Activated T-cell treated with anti-CD3 and anti-CD28 coated beads for 1 hour (primary cell): ENCODE measurements around the gene GPR85.
"Not testable (repeated sequence)": the region's sequence is repeated elsewhere in the genome, so short reads cannot be mapped to it uniquely, and the experiment has no call there.

Experiments used
- DNase-seq: peaks from one replicate; pipeline ENCODE4 v3.0.0-alpha.2; 2020; ENCODE audit warnings: low read depth

Gene GPR85, protein sequence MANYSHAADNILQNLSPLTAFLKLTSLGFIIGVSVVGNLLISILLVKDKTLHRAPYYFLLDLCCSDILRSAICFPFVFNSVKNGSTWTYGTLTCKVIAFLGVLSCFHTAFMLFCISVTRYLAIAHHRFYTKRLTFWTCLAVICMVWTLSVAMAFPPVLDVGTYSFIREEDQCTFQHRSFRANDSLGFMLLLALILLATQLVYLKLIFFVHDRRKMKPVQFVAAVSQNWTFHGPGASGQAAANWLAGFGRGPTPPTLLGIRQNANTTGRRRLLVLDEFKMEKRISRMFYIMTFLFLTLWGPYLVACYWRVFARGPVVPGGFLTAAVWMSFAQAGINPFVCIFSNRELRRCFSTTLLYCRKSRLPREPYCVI

DNA sequence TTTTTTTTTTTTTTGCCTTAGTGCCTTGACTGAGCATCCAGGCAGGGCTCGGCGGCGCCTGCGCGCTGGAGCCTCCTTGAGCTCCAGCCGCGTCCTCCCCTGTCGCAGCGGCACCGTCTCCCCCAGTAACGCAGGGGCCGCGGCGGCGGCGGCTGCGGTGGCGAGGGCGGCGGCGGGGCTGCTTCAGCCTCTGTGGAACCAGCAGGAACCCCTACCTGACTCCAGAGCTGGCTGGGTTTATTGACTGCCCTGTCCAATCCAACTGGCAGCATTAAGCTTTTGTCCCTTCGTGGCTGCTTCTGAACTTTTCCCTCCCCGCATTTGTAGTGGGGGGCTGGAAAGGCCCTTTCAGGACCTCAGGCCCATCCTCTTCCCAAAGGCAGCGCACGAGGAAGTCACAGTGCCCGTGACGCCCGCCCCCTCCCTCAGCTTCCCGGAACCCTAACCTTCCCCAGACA, at the start of gene GPR85:
Gene GPR85 (minus strand): TSS at position 397 of the 458 bp plus-strand sequence. CDS start 2,106 bp downstream, outside the sequence.
- DNase-seq = peak; percentile 0

DNA sequence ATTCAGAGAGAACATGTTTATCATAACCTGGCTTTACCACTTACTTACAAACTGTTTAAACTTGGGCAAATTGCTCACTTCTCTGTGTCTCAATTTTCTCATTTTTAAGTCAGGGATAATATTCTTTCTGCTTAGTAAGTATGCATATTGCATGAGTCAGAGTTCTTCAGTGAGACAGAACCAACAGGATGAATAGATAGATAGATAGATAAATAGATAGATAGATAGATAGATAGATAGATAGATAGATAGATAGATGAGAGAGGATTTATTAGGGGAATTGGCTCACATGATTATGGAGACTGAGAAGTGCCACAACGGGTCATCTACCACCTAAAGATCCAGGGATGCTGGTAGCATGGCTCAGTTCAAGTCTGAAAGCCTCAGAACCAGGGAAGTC, 47.4 kb upstream of the GPR85 start:
- DNase-seq = no peak

DNA sequence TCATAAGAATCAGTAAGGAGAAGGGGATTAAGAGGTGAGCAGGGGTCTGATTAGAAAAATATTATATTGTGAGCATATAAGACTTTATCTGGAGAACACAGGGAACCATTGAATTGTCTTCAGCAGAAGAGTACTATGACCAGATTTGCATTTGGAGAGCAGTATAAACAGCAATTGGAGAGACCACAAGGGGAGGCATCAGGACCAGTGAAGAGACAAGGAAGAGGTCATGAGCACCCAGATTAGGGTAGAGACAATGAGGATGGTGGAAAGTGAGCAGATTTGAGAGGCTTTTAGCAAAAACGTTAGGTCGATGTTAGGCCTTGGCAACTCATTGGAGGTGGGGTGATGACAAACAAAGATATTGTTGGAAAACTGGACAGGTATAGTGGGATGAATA, 44.7 kb upstream of the GPR85 start:
- DNase-seq = no peak

DNA sequence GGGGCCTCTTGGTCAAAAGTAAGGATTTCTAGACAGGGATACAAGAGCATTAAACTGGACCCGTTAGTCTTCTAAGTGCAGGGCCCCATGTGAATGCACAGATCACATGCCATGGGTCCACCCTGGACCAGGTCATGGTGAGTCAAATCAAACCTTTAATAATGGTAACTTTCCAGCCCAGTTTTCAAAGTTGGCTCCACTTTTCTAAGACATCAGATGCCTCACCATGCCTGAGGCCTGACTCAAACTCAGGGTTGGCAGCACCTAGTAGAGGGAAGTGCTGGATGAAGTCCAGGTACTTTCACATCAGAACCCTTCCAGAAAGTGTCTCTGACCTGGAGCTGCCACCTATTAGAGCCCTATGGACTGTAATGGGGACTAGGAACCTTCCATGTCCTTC, 41.4 kb upstream of the GPR85 start:
- no peak for DNase-seq

DNA sequence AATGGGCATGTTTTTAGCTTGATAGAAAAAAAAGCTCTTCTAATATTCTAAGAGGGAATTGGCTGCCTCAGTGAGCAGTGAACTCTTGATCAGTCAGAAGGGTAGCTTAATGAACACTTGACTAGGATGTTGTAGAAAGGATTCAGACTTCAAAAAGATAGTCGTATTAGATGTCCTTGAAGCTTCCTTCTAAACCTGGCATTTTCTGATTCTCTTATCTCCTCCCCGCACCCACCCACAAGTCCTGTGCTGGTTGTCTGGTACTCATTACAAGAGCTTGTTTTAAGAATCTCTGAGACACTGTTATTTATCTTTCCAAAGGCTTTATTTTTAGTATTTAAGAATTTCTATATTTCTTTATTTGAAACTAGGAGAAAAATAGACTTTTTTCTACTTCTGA, 39.1 kb upstream of the GPR85 start:
- DNase-seq = no peak

DNA sequence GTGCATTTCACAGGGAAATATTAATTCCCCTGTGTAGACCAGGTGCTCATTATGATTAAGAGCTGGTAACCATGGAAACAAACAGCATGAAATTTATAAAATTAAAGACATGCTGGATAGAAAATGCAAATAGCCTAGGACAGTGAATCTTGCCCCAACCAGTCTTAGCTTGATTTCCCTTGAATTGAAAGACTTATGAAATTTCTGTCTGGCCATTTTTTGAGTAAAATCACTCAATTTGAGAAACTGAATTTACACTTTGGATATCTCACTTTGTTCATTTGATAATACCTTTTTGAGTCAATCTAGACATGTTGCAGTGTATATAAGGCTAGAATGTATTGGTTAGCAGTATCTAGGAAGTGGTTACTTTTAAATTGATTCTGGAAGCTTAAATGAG, 36.1 kb upstream of the GPR85 start:
- no peak for DNase-seq

DNA sequence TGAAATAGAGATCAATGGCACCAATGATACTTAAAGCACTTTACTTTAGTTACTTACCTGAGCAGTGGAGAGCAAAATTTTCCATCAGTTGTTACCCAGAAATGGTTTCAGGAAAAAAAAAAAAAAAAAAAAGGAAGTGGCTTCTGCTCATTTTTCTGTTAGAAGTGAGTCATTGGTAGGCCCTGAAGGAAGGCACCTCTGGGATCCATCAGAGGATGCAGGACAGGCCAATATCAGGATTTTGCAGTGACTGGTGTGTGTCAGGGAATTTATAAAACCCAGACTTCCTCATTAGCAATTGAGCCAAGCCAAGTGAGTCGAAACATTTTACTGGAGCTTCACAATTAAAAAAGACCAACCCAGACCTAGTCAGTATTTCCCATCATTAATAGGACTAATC, 34.0 kb upstream of the GPR85 start:
- no peak for DNase-seq

DNA sequence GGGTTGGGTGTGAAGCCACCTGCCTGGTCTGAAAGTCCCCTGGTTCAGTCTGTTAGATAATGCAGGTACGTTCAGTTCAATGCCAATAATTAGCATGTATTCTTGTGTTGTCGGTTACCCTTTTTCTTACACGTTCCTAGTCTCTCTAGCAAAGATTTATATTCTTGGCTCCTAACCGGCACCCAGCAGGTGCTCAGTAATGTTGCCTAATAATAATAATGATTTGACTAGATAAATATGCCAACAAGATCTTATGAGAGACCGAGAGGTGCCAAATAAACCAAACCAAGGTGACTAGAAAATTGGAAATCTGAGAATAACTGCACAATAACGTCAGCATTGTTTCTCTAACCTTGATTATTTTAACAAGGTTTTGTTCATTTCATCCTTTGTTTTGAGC, 32.8 kb upstream of the GPR85 start:
- DNase-seq = no peak

DNA sequence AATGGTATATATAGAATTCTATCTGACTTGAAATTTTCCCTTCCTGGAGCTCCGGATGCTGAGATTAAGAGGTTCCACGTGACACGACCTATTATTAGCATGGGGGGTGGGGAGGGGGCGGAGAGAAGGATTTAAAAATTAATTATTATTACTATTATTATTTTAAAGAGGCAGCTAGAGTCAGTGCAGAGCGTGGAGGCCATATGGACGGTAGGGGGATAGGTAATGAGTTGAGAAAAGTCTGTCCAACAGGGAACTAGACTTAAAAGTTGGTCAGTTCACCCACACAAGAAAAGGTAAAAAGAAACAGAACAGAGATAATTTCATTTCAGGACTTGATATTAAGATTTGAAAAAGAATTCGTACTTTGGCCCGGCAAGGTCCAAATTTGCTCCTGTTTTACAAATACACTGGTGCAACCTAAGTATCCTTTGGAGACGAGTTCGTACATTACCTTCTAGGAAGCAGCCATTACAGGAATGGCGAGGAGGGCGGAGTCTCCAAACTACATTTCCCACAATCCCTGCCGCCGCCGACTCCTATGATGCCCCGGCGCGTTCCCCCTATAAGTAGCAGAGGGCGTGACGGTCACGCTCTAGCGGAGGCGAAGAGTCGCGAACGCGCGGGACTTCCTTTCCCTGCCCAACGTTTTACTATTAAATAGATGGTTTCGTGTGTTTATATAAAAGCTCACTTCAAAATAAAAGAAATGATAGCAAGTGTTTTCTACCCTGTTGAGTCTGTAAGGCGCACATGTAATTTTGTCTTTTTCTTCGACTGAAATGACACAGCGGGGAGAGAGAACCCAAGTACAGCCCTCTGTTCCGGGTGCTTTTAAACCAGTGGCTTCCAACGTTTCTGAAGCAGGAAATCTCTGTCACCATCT, 31.7 kb upstream of the GPR85 start, which contains the start of gene SMIM30:
Gene SMIM30 (minus strand): TSS at position 481 of the 886 bp plus-strand sequence. CDS start 976 bp downstream, outside the sequence.
- DNase-seq = peak; percentile 80

DNA sequence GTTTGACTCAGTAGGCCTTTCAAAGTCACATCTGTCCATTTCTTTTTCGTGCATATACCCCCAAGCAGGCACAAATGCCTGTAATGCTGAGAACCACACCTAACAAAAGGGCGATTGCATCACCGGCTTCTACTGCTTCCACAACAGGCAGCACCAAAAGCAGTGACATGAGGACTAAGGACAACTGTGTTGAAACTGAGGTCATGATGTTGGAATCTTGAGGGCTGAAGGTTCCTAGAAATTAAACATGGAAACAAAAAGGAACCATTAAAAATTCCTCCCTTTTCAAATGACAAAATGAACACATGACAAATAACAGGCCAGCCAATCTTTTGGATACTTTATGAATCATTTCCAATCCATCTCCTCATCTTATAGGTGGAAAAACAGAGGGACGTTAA, 30.7 kb upstream of the GPR85 start:
- not testable (repeated sequence) for DNase-seq

DNA sequence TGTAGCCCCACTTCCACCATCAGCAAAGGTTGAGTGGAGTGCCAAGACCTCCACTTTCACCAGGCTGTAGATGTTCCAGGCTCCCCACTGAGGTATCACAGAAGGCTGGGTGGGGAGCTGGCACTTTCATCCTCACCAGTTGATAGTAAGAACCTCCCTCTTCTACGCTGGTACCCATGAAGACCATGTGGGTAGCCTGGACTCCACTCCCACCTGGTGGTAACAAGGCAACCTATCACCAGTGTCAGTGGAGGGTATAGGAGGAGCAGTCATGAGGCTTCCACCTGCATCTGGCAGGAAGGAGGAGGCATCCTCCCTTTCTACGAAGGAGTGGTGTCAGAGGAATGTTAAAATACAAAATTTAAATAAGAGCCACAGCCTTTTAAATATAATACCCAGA, 27.3 kb upstream of the GPR85 start:
- DNase-seq = no peak

DNA sequence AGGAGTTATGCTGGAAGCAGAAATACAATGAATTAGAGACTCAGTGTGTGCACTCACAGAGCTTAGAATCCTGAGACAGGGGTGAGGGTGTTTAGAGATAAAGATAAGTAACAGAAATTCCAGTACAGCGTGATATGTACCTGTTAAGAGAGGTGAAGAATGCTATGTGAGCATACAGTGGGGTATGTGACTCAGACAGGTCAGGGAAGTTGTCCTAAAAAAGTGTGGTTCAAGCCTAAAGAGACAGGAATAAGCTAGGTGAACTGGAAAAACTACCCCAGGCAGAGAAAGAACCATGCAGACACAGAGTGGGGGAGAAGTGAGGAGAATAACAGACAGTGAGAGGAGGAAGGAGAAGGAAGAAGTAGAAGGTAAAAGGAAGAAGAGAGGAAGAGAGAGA, 23.1 kb upstream of the GPR85 start:
- no peak for DNase-seq

DNA sequence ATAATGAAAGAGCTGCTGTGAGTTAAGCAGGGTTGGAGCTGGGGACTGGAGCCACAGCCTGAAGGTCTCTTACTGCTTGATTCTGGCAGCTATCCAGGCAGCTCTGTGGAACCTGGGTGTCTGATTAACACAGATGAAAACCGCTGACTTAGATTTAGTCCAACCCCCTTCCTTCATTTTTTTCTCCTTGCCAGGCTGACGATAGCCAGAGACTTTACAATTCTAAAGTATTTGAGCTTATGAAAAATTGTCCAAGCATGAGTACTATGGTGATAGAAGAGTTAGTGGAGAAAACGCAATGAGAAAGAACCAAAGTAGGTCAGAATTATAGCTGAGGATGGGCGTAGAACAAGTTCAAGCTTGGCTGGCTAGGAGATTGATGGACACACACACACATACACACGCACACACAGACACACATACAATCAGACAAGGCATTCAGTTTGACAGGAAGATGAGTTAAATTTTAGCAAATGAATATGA, 13.5 kb upstream of the GPR85 start:
- DNase-seq = no peak

DNA sequence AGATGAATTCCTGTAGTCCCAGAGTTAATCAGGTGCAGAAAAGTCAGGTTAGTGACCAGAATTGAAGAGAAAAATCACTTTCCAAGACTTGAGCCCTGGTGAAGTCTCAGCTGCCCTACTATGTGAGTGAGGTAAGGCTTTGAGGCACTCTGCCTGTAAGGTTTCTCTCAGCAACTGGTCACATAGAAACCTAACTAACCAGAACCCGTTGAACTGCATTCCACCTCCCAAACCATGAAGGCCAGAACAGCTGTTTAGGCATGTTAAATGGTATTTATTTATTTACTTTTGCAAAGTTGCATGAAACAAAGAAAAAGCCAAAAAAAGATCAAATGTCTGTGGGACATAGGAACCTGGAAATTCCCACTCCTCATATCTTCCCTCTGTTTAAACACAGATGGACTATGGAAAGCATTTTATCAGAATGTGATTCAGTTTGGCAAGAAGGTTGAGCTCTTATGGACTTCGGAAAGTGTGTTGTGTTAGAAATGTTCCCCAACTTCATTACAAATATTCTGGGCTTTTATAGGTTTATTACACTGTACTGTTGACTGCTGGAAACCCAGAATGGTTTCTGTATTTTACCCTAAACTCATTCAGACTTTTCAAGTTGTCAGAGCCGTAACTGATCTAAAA, 12.8 kb upstream of the GPR85 start:
- DNase-seq = no peak

DNA sequence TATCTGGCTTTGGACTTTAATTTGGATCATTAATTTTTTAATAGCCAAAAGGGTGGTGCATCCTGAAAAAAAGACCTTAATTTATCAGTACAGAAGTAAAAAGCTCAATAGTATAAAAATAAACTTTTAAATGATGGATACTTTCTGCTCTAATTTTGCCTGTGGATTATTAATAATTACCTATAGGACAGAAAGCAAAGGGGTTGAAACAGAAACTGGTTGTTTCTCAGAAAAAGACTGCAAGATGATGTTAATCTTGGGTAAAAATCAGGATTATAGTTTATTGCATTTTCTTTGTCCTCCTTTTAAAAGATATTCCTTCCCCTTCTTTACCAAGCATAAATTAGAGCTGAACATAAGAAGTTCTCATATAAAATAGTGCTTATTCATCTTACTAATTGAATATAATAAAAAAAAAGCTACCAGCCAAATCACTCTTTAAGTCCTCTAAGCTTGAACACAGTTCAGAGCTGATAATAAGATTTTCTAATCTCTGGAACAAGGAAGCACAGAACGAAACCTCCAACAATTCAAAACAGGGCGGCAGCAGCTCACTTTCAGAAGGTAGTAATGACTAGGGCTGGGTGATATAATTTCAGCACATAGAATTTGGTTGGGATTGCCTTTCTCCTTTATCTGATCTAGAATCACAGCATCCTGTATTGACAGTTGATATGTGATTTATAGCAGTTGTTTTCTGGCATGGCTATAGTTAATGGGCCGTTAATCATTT, 8.1 kb upstream of the GPR85 start:
- no peak for DNase-seq

DNA sequence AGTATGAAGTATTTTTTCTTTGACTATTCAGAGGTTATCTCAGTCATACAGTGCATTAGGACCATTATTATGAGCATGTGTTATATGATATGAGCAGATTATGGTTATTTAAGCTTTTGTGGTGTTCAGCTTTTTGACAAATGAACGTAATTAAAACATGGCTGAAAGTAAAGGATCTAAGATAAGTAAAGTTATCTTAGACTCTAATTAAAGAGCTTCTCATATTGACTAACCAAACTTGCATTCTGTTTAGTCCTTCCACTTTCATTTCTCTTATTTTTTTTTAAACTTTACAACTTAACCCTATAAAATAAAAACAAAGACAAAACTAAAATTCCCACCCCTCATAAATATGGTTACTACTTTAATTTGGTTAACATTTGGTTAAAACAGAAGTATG, 6.9 kb upstream of the GPR85 start:
- no peak for DNase-seq

DNA sequence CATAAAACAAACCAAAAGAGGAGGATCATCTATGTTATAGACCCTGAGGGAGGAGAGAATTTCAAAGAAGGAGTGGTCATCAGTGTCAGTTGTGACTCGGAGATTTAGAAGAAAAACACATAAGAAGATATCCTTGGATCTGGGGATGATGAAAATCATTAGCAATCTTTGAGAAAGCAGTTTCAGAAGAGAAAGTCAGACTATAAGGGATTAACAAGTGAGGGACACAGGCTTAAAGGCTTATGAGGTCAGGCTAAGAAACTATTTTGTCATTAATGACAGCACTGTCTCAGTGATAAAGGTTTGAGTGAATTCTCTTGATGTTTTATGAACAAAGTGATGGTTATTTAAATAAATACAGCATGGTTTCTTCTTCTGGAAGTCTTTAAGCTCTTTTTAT, 6.1 kb upstream of the GPR85 start:
- DNase-seq = no peak

DNA sequence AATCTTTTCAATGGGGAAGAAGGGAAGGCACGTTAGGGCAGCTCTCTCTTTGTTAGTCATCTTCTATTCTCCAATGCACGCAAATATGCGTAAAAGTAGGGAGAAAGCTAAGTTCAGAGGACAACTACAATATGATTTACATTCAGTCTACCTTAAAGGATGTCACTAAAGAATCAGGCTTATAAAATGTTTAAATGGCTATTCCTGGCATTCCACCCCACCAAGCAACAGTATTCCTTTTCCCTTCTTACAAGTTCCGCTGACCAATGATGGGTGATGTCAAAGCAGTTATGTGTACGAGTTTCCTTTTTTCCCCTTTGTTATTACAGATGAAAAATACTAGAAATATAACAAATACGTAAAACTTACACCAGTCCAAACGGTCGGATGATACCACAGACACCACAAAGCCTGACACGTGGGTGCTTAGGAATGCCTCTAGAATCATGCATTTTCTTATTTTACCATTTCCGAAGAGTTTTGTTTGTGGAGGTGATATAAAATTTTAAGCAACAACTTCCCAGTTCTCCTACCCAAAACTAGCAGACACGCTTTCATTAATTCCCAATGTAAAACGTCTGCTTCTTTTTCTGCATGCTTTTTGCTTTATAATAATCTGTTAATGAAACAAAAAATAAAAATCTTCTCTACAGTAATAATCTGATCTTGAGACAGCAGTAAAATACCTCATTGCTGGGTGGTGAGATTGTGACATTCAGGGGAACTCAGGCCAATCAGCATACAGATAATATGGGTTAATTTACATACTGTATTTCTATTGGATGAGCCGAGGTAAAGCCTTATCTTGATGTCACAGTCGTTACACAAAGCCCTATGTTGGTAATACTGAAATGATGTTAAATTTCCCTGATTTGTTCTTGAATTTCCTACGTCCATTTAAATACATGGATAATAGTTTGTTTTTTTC, 708 bp upstream of the GPR85 start:
- no peak for DNase-seq

DNA sequence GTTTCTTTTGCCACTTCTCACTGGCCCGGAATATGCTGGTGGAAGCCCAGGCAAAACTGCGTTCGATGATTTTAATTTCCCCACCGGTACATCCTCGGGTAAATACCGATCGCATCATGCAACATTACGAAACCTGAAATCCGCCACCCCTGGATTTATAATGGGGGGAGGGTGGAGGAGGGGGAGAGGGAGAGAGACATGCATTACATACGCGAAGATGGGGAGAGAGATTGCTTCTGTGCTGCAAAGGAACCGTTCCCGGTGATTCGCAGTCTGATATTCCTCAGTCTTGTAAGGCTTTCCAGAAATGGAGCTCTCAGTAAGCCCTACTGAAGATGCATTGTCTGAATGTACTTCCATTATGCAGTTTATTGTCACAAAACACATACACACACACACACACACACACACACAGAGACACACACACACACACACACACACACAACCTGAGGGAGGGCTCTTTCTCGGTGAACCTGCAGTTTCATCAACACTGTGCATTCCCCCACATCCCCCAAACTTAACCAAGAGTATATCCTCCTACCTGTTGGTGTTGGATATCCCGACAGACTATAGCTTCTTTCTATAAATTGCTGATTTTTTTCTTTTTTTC, 741 bp downstream of the GPR85 start:
- DNase-seq = no peak

DNA sequence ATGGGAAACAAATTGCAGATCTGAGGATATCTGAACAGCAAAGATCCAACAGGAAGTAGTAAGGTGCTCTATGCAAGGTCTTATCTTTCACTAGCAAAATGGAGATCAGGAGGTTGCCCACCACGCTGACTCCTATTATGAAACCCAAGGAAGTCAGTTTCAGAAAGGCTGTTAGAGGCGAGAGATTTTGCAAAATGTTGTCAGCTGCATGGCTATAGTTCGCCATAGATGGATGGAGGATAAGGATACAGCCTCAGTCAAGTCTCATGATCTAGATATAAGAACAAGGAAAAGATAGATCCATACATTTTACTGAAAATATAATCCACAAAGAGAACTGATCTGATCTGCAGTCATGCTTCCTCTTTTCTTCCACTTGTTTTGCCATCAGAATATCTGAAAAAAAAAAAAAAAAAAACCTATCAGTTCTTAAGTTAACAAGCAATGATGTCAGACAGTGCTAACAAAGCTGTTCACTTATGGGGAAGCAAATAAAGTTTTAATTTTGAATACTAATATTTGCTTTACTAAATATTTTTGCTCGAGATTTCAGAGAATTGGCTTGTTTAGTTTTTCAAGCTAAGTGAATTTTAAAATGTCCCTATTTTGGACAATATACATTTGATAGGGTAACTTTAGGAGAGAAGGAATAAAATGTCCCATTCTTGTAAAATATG, 2.0 kb downstream of the GPR85 start:
- DNase-seq = no peak
